HG02588 (cell line): ENCODE data around the gene LRRC3C.
"Not testable (repeated sequence)": the region's sequence is repeated elsewhere in the genome, so short reads cannot be mapped to it uniquely, and the experiment has no call there.

Experiments
- ATAC-seq: cut with Tn5 transposase; IDR thresholded peaks from one replicate; pipeline ENCODE4 v1.9.1; 2021; ENCODE audit warnings: mild to moderate bottlenecking, moderate library complexity; ENCODE audit not compliant: unreplicated experiment

LRRC3C gene

GRCh38 chr17:39927101-39927928 is at the start of gene LRRC3C, which contains the start of gene ORMDL3:
Gene LRRC3C (plus strand): TSS chr17:39927732. CDS start chr17:39941524, 13,792 bp downstream.
Gene ORMDL3 (minus strand): TSS chr17:39927601. CDS start chr17:39924203, 3,398 bp downstream.
- ATAC-seq, result peak; percentile 79

GRCh38 chr17:39886102-39886501 is 41.4 kb upstream of the LRRC3C start:
- not testable (repeated sequence) for ATAC-seq

GRCh38 chr17:39887078-39887477 is 40.5 kb upstream of the LRRC3C start:
- no peak for ATAC-seq

GRCh38 chr17:39889200-39889599 is 38.3 kb upstream of the LRRC3C start:
- ATAC-seq, result no peak

- no peak for ATAC-seq
Observed at GRCh38 chr17:39894681-39895376, 32.7 kb upstream of the LRRC3C start.

GRCh38 chr17:39898088-39898487 is 29.4 kb upstream of the LRRC3C start:
- no peak for ATAC-seq

GRCh38 chr17:39899215-39899614 is 28.3 kb upstream of the LRRC3C start:
- no peak for ATAC-seq

GRCh38 chr17:39902027-39902426 is 25.5 kb upstream of the LRRC3C start:
- not testable (repeated sequence) for ATAC-seq

GRCh38 chr17:39903158-39903884 is 24.2 kb upstream of the LRRC3C start:
- ATAC-seq, result no peak

- ATAC-seq, result no peak
Observed at GRCh38 chr17:39904990-39905288, 22.6 kb upstream of the LRRC3C start.

- ATAC-seq, result no peak
Observed at GRCh38 chr17:39908789-39909352, 18.7 kb upstream of the LRRC3C start.

GRCh38 chr17:39913989-39914388 is 13.5 kb upstream of the LRRC3C start:
- no peak for ATAC-seq

- no peak for ATAC-seq
Observed at GRCh38 chr17:39915559-39915958, 12.0 kb upstream of the LRRC3C start.

- ATAC-seq, result no peak
Observed at GRCh38 chr17:39916918-39917317, 10.6 kb upstream of the LRRC3C start.

GRCh38 chr17:39919087-39919683 is 8.3 kb upstream of the LRRC3C start:
- no peak for ATAC-seq

GRCh38 chr17:39920218-39921210 is 7.0 kb upstream of the LRRC3C start:
- ATAC-seq, result no peak

GRCh38 chr17:39921323-39921722 is 6.2 kb upstream of the LRRC3C start:
- ATAC-seq, result no peak

GRCh38 chr17:39922006-39922405 is 5.5 kb upstream of the LRRC3C start:
- no peak for ATAC-seq

GRCh38 chr17:39923230-39923629 is 4.3 kb upstream of the LRRC3C start:
- no peak for ATAC-seq
